Uterus (tissue), 4 donors: Measurements from ENCODE around the gene NKRF. TPM values are rescaled to one million over a fixed set of nuclear protein-coding genes. Genes with fewer than 3 reads are reported as not detected.

ENCODE experiments used
- DNase-seq, 2 donors: peaks; one replicate each; pipeline ENCODE4 v3.0.0-alpha.2; 2019 to 2020
- H3K27ac ChIP-seq, 2 donors: fragments of 200-600 bp; sonication (generic); 1 replicate in 1 of 2; 2 replicates in 1 of 2; pipeline ENCODE4 v1.5.1; 2016 to 2018
- H3K27me3 ChIP-seq, 2 donors: fragments of 200-600 bp; sonication (generic); one replicate each; pipeline ENCODE4 v1.5.1; 2018 to 2019; ENCODE audit warnings: control low read depth in 1 of 2
- H3K36me3 ChIP-seq, 2 donors: fragments of 200-600 bp; sonication (generic); one replicate each; pipeline ENCODE4 v1.5.1; 2019; ENCODE audit warnings: control low read depth in 1 of 2
- H3K4me1 ChIP-seq, 2 donors: fragments of 200-600 bp; sonication (generic); one replicate each; pipeline ENCODE4 v1.5.1; 2018 to 2019; ENCODE audit warnings: control low read depth in 1 of 2
- H3K4me3 ChIP-seq, 2 donors: fragments of 200-600 bp; sonication (generic); 1 replicate in 1 of 2; 2 replicates in 1 of 2; pipeline ENCODE4 v1.5.1; 2018 to 2019; ENCODE audit warnings: mild to moderate bottlenecking in 1 of 2
- H3K9me3 ChIP-seq, 2 donors: fragments of 200-600 bp; sonication (generic); one replicate each; pipeline ENCODE4 v1.5.1; 2019; ENCODE audit warnings: control low read depth in 1 of 2
- POLR2A ChIP-seq, 2 donors: fragments of 450-650 bp; IDR thresholded peaks; one replicate each; pipeline ENCODE4 v1.6.1; 2016; ENCODE audit warnings: antibody characterized with exemption in 2 of 2, mild to moderate bottlenecking in 1 of 2, moderate library complexity in 1 of 2
- intact Hi-C: fragments of 100-400 bp; cut with DNase I; formaldehyde crosslinking; loops from one replicate; pipeline ENCODE4 v1.15.1; 2023; ENCODE audit warnings: low total_unique reads
- total RNA-seq, 4 donors: library from RNA; depleted of rRNA in 3 of 4; stranded (reverse); fragments of >200 nt in 3 of 4; gene quantifications; one replicate each; pipeline versions ENCODE4 v1.1.0 to v1.2.4, GENCODE V29; 2014 to 2023
- TF ChIP-seq, protein P1 (sequence below), 4 experiments: fragments of 200-600 bp in 2 of 4; fragments of 450-650 bp in 2 of 4; sonication (generic) in 2 of 4; IDR thresholded peaks; one replicate each; pipeline ENCODE4 v1.5.1; 2016 to 2019; ENCODE audit warnings: antibody characterized with exemption in 4 of 4, mild to moderate bottlenecking in 2 of 4, moderate library complexity in 1 of 4
- donor health status: DM: yes; HTN: yes; CAD: no.

NKRF gene
- total RNA-seq, 4 donors from 2014 or later = 0.29 to 10.5 (median 6.0) TPM

DNA sequence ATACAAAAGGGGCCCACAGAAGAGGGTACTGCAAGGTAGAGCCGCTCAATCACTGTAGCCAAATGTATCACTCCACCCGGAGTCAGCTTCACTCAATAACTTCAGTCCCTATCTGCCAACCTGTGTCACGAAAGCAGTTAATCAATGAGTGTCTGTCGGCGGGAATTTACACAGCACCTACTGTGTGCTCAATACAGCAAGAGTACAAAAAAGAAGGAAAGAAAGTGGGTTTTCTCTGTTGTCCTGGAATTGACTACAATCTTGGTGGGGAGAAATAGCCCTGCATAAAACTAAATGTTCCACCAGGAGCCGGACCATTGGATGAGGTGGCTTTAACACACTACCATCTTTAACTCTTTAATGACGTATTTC lies 780 bp upstream of the NKRF start:
- DNase-seq = no peak
- peak overlapping the region; percentile 89 to 97 for H3K27ac ChIP-seq
- H3K36me3 ChIP-seq = no peaks in the 10 kb centered on the region
- H3K4me3 ChIP-seq = peak overlapping the region; percentile 64 to 81
- H3K9me3 ChIP-seq = no peaks in the 10 kb centered on the region
- no peaks in the 10 kb centered on the region for H3K27me3 ChIP-seq
- no peak for TF ChIP-seq POLR2A (IDR thresholded peaks at IDR 0.05)
- TF ChIP-seq, protein P1, sequence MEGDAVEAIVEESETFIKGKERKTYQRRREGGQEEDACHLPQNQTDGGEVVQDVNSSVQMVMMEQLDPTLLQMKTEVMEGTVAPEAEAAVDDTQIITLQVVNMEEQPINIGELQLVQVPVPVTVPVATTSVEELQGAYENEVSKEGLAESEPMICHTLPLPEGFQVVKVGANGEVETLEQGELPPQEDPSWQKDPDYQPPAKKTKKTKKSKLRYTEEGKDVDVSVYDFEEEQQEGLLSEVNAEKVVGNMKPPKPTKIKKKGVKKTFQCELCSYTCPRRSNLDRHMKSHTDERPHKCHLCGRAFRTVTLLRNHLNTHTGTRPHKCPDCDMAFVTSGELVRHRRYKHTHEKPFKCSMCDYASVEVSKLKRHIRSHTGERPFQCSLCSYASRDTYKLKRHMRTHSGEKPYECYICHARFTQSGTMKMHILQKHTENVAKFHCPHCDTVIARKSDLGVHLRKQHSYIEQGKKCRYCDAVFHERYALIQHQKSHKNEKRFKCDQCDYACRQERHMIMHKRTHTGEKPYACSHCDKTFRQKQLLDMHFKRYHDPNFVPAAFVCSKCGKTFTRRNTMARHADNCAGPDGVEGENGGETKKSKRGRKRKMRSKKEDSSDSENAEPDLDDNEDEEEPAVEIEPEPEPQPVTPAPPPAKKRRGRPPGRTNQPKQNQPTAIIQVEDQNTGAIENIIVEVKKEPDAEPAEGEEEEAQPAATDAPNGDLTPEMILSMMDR (IDR thresholded peaks at IDR 0.05) = no peak
- intact Hi-C loops = no loop called here
- no peaks in the 10 kb centered on the region for H3K4me1 ChIP-seq

DNA sequence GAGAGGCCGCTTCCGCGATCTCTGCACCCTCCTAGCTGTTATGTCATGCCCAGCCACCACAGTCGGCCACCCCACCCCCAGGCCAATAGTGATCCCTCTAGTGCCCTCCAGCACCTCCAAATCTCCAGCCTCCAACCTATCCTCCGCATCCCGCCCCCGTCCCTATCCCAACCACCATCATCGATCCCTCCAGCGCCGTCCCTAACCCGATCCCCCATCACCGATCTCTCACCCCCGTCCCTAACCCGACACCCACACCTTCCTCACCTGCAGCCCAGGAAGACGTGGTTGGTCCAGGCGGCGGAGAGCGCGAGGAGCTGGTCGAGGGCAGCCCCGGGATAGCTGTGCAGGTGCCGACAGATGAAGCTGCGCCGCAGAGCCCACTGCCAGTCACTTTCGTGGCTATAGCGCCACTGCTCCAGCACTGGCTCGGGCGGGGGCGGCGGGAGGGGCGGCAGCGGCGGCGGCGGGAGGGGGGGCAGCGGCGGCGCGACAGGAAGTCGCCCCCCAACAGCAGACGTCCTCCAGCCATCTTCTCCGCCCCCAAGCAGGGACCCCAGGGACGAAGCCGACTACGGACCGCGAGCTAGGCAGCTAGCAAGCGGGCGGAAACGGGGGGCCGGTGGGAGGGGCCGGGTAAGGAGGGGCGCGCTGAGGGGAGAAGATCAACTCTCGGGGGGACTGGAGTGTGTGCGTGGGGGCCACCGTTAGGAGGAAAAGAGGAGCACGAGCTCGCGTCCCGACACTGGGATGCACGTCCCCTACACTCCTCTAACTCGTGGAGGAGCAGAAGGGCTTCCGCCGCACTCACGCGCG lies 552 bp downstream of the NKRF start:
- peak overlapping the region; percentile 64 to 81 for H3K4me3 ChIP-seq
- intact Hi-C loops = no loop called here
- DNase-seq = peak; percentile 22 to 46
- H3K4me1 ChIP-seq = no peaks in the 10 kb centered on the region
- H3K9me3 ChIP-seq = no peaks in the 10 kb centered on the region
- H3K36me3 ChIP-seq = no peaks in the 10 kb centered on the region
- H3K27ac ChIP-seq = peak overlapping the region; percentile 89 to 97
- no peak for TF ChIP-seq POLR2A (IDR thresholded peaks at IDR 0.05)
- TF ChIP-seq, protein P1 (IDR thresholded peaks at IDR 0.05) = no peak
- H3K27me3 ChIP-seq = no peaks in the 10 kb centered on the region

DNA sequence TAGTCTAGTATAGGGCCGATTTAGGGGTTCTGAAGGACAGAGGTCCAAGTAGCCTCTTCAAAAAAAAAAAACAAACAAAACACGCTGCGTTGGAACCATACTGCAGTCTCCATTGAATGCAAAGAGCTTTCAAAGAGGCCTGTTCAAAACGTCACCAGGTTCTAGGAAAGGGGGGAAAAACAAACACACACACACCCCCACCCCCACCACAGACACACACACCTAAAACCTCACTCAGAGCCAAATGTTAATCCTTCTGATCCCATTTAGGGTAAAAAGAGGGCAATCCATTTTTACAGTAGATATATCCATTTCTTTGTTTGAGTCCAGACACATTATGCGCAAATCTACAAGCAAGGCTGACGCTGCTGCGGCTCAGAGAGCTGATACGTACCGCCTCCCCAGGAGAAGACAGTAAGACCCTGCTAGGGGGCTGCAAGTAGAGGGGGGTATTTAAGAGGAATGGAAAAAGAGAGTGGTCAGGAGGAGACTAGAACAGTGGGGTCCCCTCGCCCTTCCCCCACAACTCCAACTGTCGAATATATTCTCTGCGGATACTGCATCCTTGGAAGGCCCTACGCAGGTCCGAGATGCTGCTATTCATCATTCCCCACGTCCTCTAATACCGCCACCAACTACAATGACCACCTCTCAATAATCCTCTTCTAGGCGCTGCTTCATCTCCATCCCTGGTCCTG lies 1.3 kb downstream of the NKRF start:
- peak overlapping the region; percentile 64 to 81 for H3K4me3 ChIP-seq
- H3K27ac ChIP-seq = peak overlapping the region; percentile 89 to 97
- intact Hi-C loops = no loop called here
- no peak for TF ChIP-seq POLR2A (IDR thresholded peaks at IDR 0.05)
- TF ChIP-seq, protein P1 (IDR thresholded peaks at IDR 0.05) = no peak
- no peaks in the 10 kb centered on the region for H3K9me3 ChIP-seq
- no peaks in the 10 kb centered on the region for H3K4me1 ChIP-seq
- DNase-seq = no peak
- H3K36me3 ChIP-seq = no peaks in the 10 kb centered on the region
- no peaks in the 10 kb centered on the region for H3K27me3 ChIP-seq

DNA sequence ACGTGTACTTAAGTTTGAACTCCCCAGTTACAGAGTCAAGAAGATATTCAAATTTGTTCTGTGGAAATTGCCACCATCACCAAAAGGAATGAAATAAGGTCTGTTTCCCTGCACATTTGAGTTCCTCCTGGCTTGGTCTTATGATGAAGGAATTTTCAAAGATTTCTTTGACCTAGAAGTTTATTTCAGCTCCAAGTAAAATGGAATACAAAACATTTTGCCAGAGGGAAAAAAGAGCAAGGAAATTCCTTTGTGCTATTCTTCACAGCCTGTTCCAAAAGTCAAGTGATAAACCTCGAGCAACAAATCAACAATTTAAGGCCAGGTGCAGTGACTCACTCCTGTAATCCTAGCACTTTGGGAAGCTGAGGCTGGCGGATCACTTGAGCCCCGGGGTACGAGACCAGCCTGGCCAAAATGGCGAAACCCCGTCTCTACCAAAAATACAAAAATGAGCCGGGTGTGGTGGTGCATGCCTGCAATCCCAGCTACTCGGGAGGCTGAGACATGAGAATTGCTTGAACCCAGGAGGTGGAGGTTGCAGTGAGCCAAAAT lies 3.4 kb downstream of the NKRF start:
- Histone ChIP-seq H3K4me1 (no peaks in the 10 kb centered on the region), H3K27me3 (no peaks in the 10 kb centered on the region), H3K36me3 (no peaks in the 10 kb centered on the region), H3K9me3 (no peaks in the 10 kb centered on the region), H3K27ac (no peak overlapping the region), H3K4me3 (no peak overlapping the region)
- DNase-seq = no peak
- TF ChIP-seq, protein P1 (IDR thresholded peaks at IDR 0.05) = no peak
- TF ChIP-seq POLR2A (IDR thresholded peaks at IDR 0.05) = no peak
- intact Hi-C loops = no loop called here

DNA sequence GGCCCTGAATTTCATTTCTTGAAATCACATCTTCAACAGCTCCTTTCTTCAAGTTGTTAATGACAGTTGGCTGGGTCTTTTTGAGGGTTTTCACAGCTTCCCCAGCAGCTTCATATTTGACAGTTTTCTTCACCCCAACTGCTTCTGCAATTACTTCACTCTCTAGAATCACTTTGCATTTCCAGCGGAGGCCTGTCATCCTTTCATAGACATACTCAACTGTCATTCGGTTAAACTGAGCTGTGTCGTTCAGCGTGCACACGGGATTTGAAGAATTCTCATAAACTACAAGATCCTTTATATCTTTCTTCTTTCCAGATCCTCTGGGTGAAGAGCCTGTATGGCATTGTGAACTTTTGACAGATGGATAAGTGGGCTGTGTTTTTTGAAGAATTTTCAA lies 16.4 kb downstream of the NKRF start:
- TF ChIP-seq, protein P1 (IDR thresholded peaks at IDR 0.05) = no peak
- TF ChIP-seq POLR2A (IDR thresholded peaks at IDR 0.05) = no peak
- intact Hi-C loops = no loop called here

More for the DNA sequence above, 16.4 kb downstream of the NKRF start:
- Histone ChIP-seq H3K27me3 (no peaks in the 10 kb centered on the region), H3K27ac (no peak overlapping the region), H3K4me1 (no peaks in the 10 kb centered on the region), H3K9me3 (no peaks in the 10 kb centered on the region), H3K4me3 (no peak overlapping the region), H3K36me3 (no peaks in the 10 kb centered on the region)
- DNase-seq = no peak
